ENCODE results near the gene FBN3.

FBN3 gene

GRCh38 chr19:8087876-8088275 lies 61.5 kb downstream of the FBN3 start:
- DNase-seq, result no peak

- no peak for DNase-seq
Observed at GRCh38 chr19:8086849-8087248, 62.5 kb downstream of the FBN3 start.

- no peak for DNase-seq
Observed at GRCh38 chr19:8085598-8086408, 63.6 kb downstream of the FBN3 start.

GRCh38 chr19:8084152-8084551 lies 65.2 kb downstream of the FBN3 start:
- no peak for DNase-seq

GRCh38 chr19:8083141-8083540 lies 66.3 kb downstream of the FBN3 start:
- no peak for DNase-seq

- no peak for DNase-seq
Observed at GRCh38 chr19:8081569-8082550, 67.5 kb downstream of the FBN3 start.

- DNase-seq, result no peak
Observed at GRCh38 chr19:8080832-8081231, 68.6 kb downstream of the FBN3 start.

GRCh38 chr19:8079988-8080387 lies 69.4 kb downstream of the FBN3 start:
- no peak for DNase-seq

GRCh38 chr19:8075158-8076074 lies 74.0 kb downstream of the FBN3 start:
- DNase-seq, result no peak

- DNase-seq, result no peak
Observed at GRCh38 chr19:8074501-8074900, 74.9 kb downstream of the FBN3 start.

GRCh38 chr19:8071912-8072311 lies 77.5 kb downstream of the FBN3 start:
- no peak for DNase-seq

- no peak for DNase-seq
Observed at GRCh38 chr19:8069096-8069973, 80.1 kb downstream of the FBN3 start.

GRCh38 chr19:8065875-8066261 lies 83.5 kb downstream of the FBN3 start:
- no peak for DNase-seq

GRCh38 chr19:8064911-8065874 lies 84.2 kb downstream of the FBN3 start:
- no peak for DNase-seq

GRCh38 chr19:8057545-8058270 lies 91.7 kb downstream of the FBN3 start:
- no peak for DNase-seq

GRCh38 chr19:8056533-8056932 lies 92.9 kb downstream of the FBN3 start:
- no peak for DNase-seq

GRCh38 chr19:8054169-8054568 lies 95.2 kb downstream of the FBN3 start:
- no peak for DNase-seq

GRCh38 chr19:8052464-8052859 lies 96.9 kb downstream of the FBN3 start, which contains the start of gene CCL25:
Gene CCL25 (plus strand): TSS chr19:8052760. CDS start chr19:8053050, 290 bp downstream.
- no peak for DNase-seq

GRCh38 chr19:8050274-8051096 lies 98.9 kb downstream of the FBN3 start:
- peak; percentile 89 for DNase-seq
